ENCODE data around the gene RAD17.
"Not testable (repeated sequence)": the region's sequence is repeated elsewhere in the genome, so short reads cannot be mapped to it uniquely, and the experiment has no call there.

RAD17 gene

GRCh38 chr5:69374911-69375446 is 5.4 kb downstream of the RAD17 start:
- DNase-seq (ENCODE audit: low read depth in 2 of 3, low spot score in 2 of 3), result no peak

DNA sequence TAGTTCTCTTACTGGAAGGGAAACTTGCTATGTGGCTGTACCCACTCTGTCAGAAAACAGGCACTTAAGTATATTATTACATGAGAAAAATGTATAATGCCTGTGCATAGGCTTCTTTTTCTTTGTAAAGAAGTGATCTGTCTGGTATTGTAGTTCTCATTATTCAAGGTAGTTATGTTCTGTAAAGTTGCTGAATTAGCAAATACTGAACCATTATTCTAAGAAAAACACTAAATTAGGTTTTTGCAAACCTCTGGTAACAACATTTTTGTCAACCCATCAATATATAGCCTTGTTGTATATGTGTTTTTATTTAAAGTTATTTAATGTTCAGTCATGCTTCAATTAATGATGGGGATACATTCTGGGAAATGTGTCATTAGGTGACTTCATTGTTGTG is 8.8 kb downstream of the RAD17 start:
- no peak for DNase-seq (ENCODE audit: low read depth in 2 of 3, low spot score in 2 of 3)

GRCh38 chr5:69404659-69405330 is 35.2 kb downstream of the RAD17 start:
- no peak for DNase-seq (ENCODE audit: low read depth in 2 of 3, low spot score in 2 of 3)

DNA sequence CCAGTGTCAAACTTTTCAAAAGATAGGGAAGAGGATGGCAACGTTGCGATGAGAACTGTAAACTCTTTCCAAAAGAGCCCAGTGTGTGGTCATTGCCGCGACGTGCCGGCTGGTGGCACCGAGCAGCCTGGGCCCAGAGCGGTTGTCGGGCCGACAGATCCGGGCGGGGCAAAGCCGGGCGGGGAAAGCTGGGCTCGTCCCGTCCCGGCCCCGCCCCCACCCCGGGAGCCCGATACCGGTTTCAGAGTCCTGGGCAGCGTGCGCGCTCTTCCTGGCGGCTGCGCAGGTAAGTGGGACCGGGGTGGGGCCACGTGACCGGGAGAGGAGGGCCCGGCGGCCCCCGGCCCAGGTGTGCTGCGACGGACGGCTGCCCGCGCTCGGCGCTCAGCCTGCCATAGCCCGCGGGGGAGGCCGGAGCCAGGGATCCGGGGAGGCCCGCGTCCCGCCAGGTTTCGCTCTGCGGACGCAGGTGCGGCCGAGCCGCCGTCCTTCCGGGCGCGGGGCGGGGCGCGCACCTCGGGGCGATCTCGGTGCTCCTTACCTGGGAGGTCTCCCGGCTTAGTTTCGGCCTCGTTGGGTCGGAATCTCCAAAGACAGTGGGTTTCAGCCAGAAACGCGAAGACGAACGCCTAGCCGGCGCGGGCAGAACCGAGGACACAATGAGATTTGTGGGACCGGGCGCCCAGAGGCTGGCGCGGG is 45.4 kb downstream of the RAD17 start, which contains the start of gene MARVELD2:
Gene MARVELD2, plus strand, starts transcription at position 232 of the 699 bp plus-strand sequence. CDS start 4,270 bp downstream, outside the sequence.
- DNase-seq (ENCODE audit: low read depth in 2 of 3, low spot score in 2 of 3), result peak in 1 of 3 experiments; percentile 2

DNA sequence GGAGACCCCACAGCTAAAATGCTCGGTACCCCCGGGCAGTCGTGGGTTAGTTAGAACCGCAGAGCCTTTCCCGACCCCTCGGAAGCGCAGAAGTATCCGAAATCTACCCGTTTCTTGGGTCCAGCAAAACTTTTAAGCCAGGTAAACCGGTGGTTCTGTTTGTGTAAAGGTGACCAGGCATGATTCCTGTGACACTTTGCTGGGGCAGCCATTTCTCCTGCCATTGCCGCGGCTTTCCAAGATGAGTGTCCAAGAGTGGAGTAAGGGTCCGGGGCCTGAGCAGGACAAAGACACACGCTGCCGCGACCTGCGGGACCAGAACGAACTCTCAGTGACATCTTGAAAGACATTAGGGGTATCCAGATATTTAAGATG is 46.0 kb downstream of the RAD17 start:
- DNase-seq (ENCODE audit: low read depth in 2 of 3, low spot score in 2 of 3), result no peak

DNA sequence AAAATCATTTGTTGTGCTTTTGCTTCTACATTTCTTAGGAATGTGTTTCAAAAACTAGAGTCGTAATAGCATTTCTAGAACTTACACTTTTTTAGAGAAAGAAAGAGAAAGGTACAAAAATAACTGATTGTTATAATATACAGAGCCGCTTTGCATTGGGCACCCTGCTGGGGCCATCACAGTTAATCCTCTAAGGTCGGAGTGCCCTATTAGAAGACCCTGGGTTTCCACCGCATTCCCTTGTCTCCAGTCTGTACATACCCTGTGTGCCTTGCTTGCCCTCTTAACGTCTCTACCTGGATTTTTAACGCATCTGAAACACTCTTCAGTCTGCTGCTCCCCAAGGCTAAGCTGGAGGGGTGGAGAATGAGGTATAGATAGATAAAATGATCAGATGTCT is 46.6 kb downstream of the RAD17 start:
- DNase-seq (ENCODE audit: low read depth in 2 of 3, low spot score in 2 of 3), result no peak

DNA sequence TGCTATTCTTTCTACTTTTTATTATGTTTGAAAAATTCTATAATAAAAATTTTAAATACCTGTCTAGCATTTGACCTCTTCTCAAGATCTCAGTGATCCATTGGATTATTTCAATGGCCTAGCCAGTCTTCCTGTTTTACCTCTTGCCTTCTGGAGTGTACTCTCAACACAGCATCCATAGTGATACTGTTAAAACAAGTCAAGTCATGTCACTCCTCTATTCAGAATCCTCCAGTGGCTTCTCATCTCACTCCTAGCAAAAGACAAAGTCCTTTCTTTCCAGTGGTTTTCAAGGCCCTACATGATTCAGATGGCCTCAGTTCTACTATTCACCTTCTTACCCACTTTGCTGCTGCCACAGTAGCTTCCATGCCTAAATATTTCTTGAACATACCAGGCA is 47.1 kb downstream of the RAD17 start:
- no peak for DNase-seq (ENCODE audit: low read depth in 2 of 3, low spot score in 2 of 3)

DNA sequence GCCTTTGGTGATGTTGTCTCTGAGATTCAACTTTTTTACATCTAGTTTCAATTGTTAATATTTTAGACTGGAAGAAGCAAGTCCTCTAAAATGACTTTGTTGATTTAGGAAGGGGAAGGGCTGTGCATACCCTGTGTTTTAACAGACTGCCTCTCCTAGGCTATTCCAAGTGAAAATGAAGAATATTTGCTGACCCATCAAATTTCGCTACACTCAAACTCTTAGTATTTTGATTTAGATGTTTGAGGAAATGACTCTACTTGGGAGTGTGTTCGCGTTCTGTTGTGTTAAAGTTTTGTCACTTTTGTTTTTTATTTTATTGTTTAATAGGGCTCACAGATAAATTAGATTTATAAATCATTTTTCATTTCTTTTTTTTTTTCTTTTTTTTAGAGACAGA is 48.9 kb downstream of the RAD17 start:
- no peak for DNase-seq (ENCODE audit: low read depth in 2 of 3, low spot score in 2 of 3)

- DNase-seq (ENCODE audit: low read depth in 2 of 3, low spot score in 2 of 3), result no peak
These were observed 62.0 kb downstream of the RAD17 start for GRCh38 chr5:69431424-69432303.

DNA sequence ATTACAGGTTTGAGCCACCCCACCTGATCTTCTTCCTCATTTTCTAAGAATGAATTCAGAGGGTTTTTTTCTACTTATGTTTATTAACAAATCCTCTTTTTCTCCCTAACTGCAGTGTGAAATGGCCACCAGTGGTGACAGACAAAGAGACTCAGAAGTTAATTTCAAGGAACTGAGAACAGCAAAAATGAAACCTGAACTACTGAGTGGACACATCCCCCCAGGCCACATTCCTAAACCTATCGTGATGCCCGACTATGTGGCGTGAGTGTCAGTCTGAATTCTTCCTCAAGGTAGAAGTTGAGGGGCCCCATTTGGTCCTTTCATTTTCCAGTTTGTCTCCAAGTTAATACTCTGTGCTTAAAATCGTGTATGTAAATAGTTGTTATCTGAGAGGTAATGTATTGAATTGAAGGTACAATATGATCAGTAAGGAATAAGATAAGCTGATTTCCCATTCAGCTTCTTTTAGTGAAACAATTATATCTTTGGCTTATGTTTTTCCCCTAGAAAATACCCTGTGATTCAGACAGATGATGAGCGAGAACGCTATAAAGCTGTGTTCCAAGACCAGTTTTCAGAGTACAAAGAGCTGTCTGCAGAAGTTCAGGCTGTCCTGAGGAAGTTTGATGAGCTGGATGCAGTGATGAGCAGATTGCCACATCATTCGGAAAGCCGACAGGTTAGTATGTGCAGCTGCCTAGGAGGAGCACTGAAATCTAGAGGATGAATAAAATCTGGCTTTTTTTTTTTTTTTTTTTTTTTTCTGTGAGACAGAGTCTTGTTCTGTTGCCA is 63.0 kb downstream of the RAD17 start:
- no peak for DNase-seq (ENCODE audit: low read depth in 2 of 3, low spot score in 2 of 3)

- not testable (repeated sequence) for DNase-seq (ENCODE audit: low read depth in 2 of 3, low spot score in 2 of 3)
These were observed 65.8 kb downstream of the RAD17 start for GRCh38 chr5:69435276-69435884.

GRCh38 chr5:69444127-69444754 is 74.6 kb downstream of the RAD17 start:
- DNase-seq (ENCODE audit: low read depth in 2 of 3, low spot score in 2 of 3), result no peak

- DNase-seq (ENCODE audit: low read depth in 2 of 3, low spot score in 2 of 3), result no peak
These were observed 79.9 kb downstream of the RAD17 start for GRCh38 chr5:69449511-69449910.

DNA sequence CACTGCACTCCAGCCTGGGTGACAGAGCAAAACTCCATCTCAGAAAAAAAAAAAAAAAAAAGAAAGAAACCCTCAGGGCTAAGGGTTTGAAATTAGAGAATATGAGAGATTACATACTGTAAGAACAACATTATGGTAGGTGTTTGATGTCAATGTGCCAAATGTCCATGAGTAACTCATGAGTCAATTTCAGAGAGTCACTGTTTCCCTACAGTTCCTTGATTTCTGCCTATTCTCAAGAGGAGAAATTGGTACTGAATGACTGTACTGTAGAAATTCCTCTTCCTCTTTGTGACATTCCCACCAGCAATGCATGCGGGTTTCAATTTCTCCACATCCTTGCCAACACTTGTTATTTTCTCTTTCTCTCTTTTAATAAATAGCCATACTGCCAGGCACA is 80.5 kb downstream of the RAD17 start:
- DNase-seq (ENCODE audit: low read depth in 2 of 3, low spot score in 2 of 3), result no peak

DNA sequence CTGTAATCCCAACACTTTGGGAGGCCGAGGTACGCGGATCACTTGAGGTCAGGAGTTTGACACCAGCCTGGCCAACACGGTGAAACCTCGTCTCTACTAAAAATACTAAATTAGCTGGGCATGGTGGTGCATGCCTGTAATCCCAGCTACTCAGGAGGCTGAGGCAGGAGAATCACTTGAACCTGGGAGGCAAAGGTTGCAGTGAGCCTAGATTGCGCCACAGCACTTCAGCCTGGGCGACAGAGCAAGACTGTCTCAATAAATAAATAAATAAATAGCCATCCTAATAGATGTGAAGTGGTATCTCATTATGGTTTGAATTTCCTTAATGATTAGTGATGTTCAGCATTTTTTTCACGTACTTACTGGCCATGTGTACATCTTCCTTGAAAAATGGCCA is 80.9 kb downstream of the RAD17 start:
- not testable (repeated sequence) for DNase-seq (ENCODE audit: low read depth in 2 of 3, low spot score in 2 of 3)

- no peak for DNase-seq (ENCODE audit: low read depth in 2 of 3, low spot score in 2 of 3)
These were observed 82.5 kb downstream of the RAD17 start for GRCh38 chr5:69451941-69452647.

DNA sequence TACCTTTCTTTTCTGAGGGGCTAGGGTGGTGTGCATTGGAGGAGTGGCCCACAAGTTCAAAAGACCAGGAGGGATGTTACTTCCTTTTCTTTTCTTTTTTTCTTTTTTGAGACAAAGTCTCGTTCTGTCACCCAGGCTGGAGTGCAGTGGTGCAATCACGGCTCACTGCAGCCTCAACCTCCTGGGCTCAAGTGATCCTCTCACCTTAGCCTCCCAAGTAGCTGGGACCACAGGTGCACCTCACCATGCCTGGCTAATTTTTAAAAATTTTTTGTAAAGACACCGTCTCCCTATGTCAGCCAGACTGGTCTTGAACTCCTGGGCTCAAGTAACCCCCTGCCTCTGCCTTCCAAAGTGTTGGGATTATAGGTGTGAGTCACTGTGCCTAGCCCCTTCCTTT is 83.9 kb downstream of the RAD17 start:
- DNase-seq (ENCODE audit: low read depth in 2 of 3, low spot score in 2 of 3), result not testable (repeated sequence)

- DNase-seq (ENCODE audit: low read depth in 2 of 3, low spot score in 2 of 3), result no peak
These were observed 85.0 kb downstream of the RAD17 start for GRCh38 chr5:69454460-69455249.
